Keratinocyte (primary cell): ENCODE results near the gene DLAT.

ENCODE experiments used
- EZH2 ChIP-seq: IDR thresholded peaks from one replicate; pipeline ENCODE4 v1.6.1; 2012; ENCODE audit warnings: inconsistent platforms, mild to moderate bottlenecking, low read length, moderate library complexity
- TF ChIP-seq, protein P1 (sequence below), 3 experiments: IDR thresholded peaks in 1 of 3; conservative IDR thresholded peaks in 1 of 3; optimal IDR thresholded peaks in 1 of 3; 2 replicates in 2 of 3; 3 replicates in 1 of 3; pipeline versions ENCODE3 to v1.5.1; 2011; ENCODE audit warnings: low read length in 3 of 3, mild to moderate bottlenecking in 3 of 3, moderate library complexity in 2 of 3, control low read depth in 1 of 3, inconsistent platforms in 1 of 3; ENCODE audit not compliant: insufficient read depth in 2 of 3; ENCODE audit errors: extremely low read depth in 1 of 3

DNA sequence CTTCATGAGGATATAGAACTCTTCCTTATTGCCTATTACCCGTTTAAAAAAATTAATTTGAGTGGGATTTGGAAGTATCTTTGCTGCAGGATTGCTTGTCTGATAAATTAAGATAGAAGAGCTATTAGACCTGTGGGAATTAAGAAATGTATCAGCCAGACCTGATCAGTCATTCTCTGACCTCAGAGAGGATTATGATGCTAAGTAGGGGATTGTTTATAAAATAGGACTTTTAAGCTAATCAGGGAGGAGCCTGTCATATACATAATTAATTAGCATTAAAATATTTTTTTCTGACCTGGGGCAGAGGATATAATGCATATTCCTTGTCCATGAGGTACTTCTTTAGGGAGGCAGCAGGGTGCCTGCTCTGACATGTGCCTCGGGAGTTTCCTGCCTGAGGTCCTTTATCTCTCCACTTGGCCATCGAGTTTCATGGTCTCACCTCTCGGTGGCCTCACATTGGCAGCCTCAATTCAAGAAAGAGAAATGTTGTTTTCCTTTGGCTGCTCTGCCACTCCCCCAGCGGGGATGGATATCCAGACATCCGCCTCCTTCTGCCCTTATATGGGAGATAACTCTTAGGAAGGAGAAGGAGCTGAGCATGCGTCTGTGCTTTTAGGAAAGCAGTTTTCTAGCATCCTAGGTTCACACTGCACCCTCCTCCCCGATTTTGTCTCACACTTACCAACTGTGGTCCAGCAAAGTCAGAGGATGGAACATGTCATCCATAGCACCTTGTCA lies 47.0 kb upstream of the DLAT start:
- TF ChIP-seq, protein P1, sequence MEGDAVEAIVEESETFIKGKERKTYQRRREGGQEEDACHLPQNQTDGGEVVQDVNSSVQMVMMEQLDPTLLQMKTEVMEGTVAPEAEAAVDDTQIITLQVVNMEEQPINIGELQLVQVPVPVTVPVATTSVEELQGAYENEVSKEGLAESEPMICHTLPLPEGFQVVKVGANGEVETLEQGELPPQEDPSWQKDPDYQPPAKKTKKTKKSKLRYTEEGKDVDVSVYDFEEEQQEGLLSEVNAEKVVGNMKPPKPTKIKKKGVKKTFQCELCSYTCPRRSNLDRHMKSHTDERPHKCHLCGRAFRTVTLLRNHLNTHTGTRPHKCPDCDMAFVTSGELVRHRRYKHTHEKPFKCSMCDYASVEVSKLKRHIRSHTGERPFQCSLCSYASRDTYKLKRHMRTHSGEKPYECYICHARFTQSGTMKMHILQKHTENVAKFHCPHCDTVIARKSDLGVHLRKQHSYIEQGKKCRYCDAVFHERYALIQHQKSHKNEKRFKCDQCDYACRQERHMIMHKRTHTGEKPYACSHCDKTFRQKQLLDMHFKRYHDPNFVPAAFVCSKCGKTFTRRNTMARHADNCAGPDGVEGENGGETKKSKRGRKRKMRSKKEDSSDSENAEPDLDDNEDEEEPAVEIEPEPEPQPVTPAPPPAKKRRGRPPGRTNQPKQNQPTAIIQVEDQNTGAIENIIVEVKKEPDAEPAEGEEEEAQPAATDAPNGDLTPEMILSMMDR (optimal IDR thresholded peaks at IDR 0.05 in 1 of 3, IDR thresholded peaks at IDR 0.05 in 1 of 3, conservative IDR thresholded peaks at IDR 0.05 in 1 of 3; ENCODE audit: extremely low read depth in 1 of 3, insufficient read depth in 2 of 3, low read length in 3 of 3) = no peak
- no peak for TF ChIP-seq EZH2
